IMR-90 (cell line): ENCODE results near the gene CYB561A3.

Experiments
- CHD1 ChIP-seq: IDR thresholded peaks from 2 replicates; pipeline ENCODE4 v1.6.1; 2012; ENCODE audit warnings: low read depth, low read length, improper control_type of control experiment
- CTCF ChIP-seq: conservative IDR thresholded peaks from 2 replicates; pipeline ENCODE4 v1.5.1; 2012; ENCODE audit warnings: mild to moderate bottlenecking, low read depth, low read length, improper control_type of control experiment
- FOS ChIP-seq: fragments of 150-350 bp; IDR thresholded peaks from 2 replicates; pipeline ENCODE4 v1.6.1; 2016; ENCODE audit warnings: low read depth, low read length
- MAZ ChIP-seq: IDR thresholded peaks from 2 replicates; pipeline ENCODE4 v1.6.1; 2012; ENCODE audit warnings: low read depth, mild to moderate bottlenecking, low read length, improper control_type of control experiment, moderate library complexity, borderline replicate concordance
- MXI1 ChIP-seq: IDR thresholded peaks from 2 replicates; pipeline ENCODE4 v1.6.1; 2012; ENCODE audit warnings: low read depth, mild to moderate bottlenecking, low read length, moderate library complexity, borderline replicate concordance
- NFE2L2 ChIP-seq: fragments of 150-350 bp; IDR thresholded peaks from 2 replicates; pipeline ENCODE4 v1.6.1; 2016; ENCODE audit warnings: low read depth, mild to moderate bottlenecking, low read length
- POLR2A ChIP-seq: IDR thresholded peaks from 2 replicates; pipeline ENCODE4 v1.6.1; 2012; ENCODE audit warnings: mild to moderate bottlenecking, low read depth, low read length
- RAD21 ChIP-seq: IDR thresholded peaks from 2 replicates; pipeline ENCODE4 v1.6.1; 2012; ENCODE audit warnings: low read length, improper control_type of control experiment
- RCOR1 ChIP-seq: IDR thresholded peaks from 2 replicates; pipeline ENCODE4 v1.6.1; 2012; ENCODE audit warnings: mild to moderate bottlenecking, low read length, improper control_type of control experiment; ENCODE audit not compliant: insufficient replicate concordance
- RFX5 ChIP-seq: IDR thresholded peaks from 2 replicates; pipeline ENCODE4 v1.8.0; 2012; ENCODE audit warnings: low read depth, mild to moderate bottlenecking, low read length, moderate library complexity
- USF2 ChIP-seq: fragments of 150-350 bp; IDR thresholded peaks from 2 replicates; pipeline ENCODE4 v1.6.1; 2017; ENCODE audit warnings: mild to moderate bottlenecking, antibody characterized with exemption, low read length, low read depth

GRCh38 chr11:61303725-61304124 is 58.0 kb downstream of the CYB561A3 start:
- TF ChIP-seq CTCF, result no peak
- no peak for TF ChIP-seq POLR2A
- no peak for TF ChIP-seq RCOR1
- TF ChIP-seq MXI1, result no peak
- no peak for TF ChIP-seq FOS
- TF ChIP-seq NFE2L2, result no peak
- TF ChIP-seq USF2, result no peak
- TF ChIP-seq MAZ, result no peak
- TF ChIP-seq RAD21, result no peak
- TF ChIP-seq CHD1, result no peak
- TF ChIP-seq RFX5, result no peak
